Activated CD4-positive, alpha-beta T cell treated with anti-CD3 and anti-CD28 coated beads for 36 hours (primary cell): ENCODE results near the gene MAF. TPM values are rescaled to one million over a fixed set of nuclear protein-coding genes. Genes with fewer than 3 reads are reported as not detected.

ENCODE experiments used
- ATAC-seq: fragments of 200-7000 bp; cut with Tn5 transposase; one replicate; pipeline ENCODE4 v1.10.0; 2021; ENCODE audit warnings: mild to moderate bottlenecking, moderate library complexity
- CTCF ChIA-PET: fragments of 350-600 bp; sonication (Branson Sonifier 250); formaldehyde crosslinking; loops from one replicate; lab custom pipeline; 2021; ENCODE audit warnings: antibody characterized with exemption; lab: Charles Lee
- POLR2A ChIA-PET: fragments of 350-600 bp; sonication (Branson Sonifier 250); formaldehyde crosslinking; loops from one replicate; lab custom pipeline; 2021; ENCODE audit warnings: antibody characterized with exemption, inconsistent platforms; lab: Charles Lee
- DNase-seq: peaks from one replicate; pipeline ENCODE4 v3.0.0-alpha.2; 2020
- H3K27ac Mint-ChIP-seq: one replicate; pipeline ENCODE4 v1.8.0; 2021; ENCODE audit warnings: mixed read lengths
- H3K27me3 Mint-ChIP-seq: one replicate; pipeline ENCODE4 v1.8.0; 2021; ENCODE audit warnings: mixed read lengths
- H3K36me3 Mint-ChIP-seq: one replicate; pipeline ENCODE4 v1.8.0; 2021; ENCODE audit warnings: low read depth, mixed read lengths
- H3K4me1 Mint-ChIP-seq: one replicate; pipeline ENCODE4 v1.8.0; 2021; ENCODE audit warnings: mixed read lengths
- H3K4me3 Mint-ChIP-seq: one replicate; pipeline ENCODE4 v1.8.0; 2021; ENCODE audit warnings: mild to moderate bottlenecking, moderate library complexity, mixed read lengths
- H3K9me3 Mint-ChIP-seq: one replicate; pipeline ENCODE4 v1.8.0; 2021; ENCODE audit warnings: low read depth, mixed read lengths
- intact Hi-C, 2 experiments: fragments of 100-400 bp; cut with DNase I in 1 of 2; cut with micrococcal nuclease in 1 of 2; formaldehyde crosslinking; loops; one replicate each; pipeline versions ENCODE4 v1.14.2 to v1.15.1; 2022 to 2024; cut with DNase I, micrococcal nuclease
- total RNA-seq, 2 experiments: library from RNA; stranded (reverse); gene quantifications; one replicate each; pipeline ENCODE4 v1.2.3, GENCODE V29; 2021

The MAF gene
- total RNA-seq, 2 experiments from 2014 or later = 66.9 to 71.4 TPM

DNA sequence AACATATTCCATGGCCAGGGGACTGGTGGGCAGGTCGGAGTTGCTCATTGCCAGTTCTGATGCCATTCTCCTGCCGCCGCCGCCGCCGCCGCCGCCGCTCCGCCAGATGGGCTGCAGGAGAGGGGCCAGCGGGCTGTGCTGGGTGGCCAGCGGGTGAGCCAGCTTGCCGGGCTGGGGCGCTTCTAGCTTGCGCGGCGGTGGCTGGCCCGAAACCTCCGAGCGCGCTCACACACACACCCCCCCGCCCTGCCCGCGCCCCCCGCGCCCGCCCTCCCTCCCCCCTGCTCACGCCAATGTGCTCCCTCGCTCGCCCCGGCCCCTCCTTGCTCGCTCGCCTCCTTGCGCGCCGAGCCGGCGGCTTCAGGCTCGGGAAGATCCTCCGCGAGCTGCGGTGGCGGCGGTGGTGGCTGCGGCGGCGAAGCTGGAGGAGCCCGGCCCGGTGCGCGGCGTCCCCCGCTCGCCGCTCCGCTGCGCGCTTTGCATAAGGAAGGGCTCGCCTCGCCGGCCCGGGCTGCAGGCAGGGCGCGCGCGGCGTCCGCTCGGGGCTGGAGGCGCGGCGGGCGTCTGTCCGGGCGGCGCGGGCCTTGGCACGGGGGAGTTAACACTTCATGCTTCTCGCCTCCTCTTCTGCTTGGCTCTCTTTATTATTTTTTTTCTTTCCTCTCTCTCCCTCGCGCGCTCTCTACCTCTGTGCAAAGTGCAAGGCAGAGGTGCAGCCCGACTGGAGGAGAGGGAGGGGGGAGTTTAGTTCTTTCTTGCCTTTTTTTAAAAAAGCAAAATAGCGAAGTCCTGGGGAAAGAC lies 500 bp downstream of the MAF start:
- H3K36me3 Mint-ChIP-seq = peaks cover 34% of the 10 kb centered on the region
- ATAC-seq (peak; percentile 33), DNase-seq (peak; percentile 62)
- CTCF ChIA-PET = interaction anchor here (0.8 to 2.7 kb wide), 4 partner anchors 10 to 427 kb away, joined by 3 to 14 read pairs (median 5); no protein-coding TSS in a partner anchor
- peak overlapping the region; percentile 84 for H3K4me3 Mint-ChIP-seq
- peak overlapping the region; percentile 89 for H3K27ac Mint-ChIP-seq
- H3K9me3 Mint-ChIP-seq = no peaks in the 10 kb centered on the region
- intact Hi-C loops = loop anchor here (1.0 to 10.0 kb wide), 20 partner anchors 170 to 1847 kb away; no protein-coding TSS in a partner anchor
- H3K4me1 Mint-ChIP-seq = peaks cover 32% of the 10 kb centered on the region
- POLR2A ChIA-PET = interaction anchor here (0.5 to 2.1 kb wide), 6 partner anchors 284 to 826 kb away, joined by 3 to 8 read pairs (median 4); no protein-coding TSS in a partner anchor
- H3K27me3 Mint-ChIP-seq = peaks cover 22% of the 10 kb centered on the region

GRCh38 chr16:79599256-79599836 lies 1.2 kb downstream of the MAF start:
- POLR2A ChIA-PET = interaction anchor here (0.8 kb wide), 1 partner anchor 706 kb away, joined by 4 read pairs; no protein-coding TSS in a partner anchor
- DNase-seq (peak; percentile 49), ATAC-seq (no peak)
- CTCF ChIA-PET = interaction anchor here (0.6 to 0.8 kb wide), 3 partner anchors 14 to 703 kb away, joined by 3 to 6 read pairs (median 4); no protein-coding TSS in a partner anchor
- H3K4me3 Mint-ChIP-seq = peak overlapping the region; percentile 82
- H3K27me3 Mint-ChIP-seq = peaks cover 23% of the 10 kb centered on the region
- peaks cover 35% of the 10 kb centered on the region for H3K4me1 Mint-ChIP-seq
- H3K27ac Mint-ChIP-seq = peak overlapping the region; percentile 89
- intact Hi-C loops = no loop called here
- H3K9me3 Mint-ChIP-seq = no peaks in the 10 kb centered on the region
- H3K36me3 Mint-ChIP-seq = peaks cover 39% of the 10 kb centered on the region

GRCh38 chr16:79598348-79599181 lies 2.0 kb downstream of the MAF start:
- no peaks in the 10 kb centered on the region for H3K9me3 Mint-ChIP-seq
- intact Hi-C loops = loop anchor here in 1 of 2 experiments (1.0 kb wide), 2 partner anchors 246 to 698 kb away; no protein-coding TSS in a partner anchor
- peak overlapping the region; percentile 74 for H3K4me3 Mint-ChIP-seq
- peaks cover 39% of the 10 kb centered on the region for H3K36me3 Mint-ChIP-seq
- POLR2A ChIA-PET = interaction anchor here (0.5 to 1.0 kb wide), 4 partner anchors 11 to 1952 kb away, joined by 3 to 7 read pairs (median 4); no protein-coding TSS in a partner anchor
- peaks cover 32% of the 10 kb centered on the region for H3K4me1 Mint-ChIP-seq
- DNase-seq (peak; percentile 66), ATAC-seq (peak; percentile 5)
- peak overlapping the region; percentile 84 for H3K27ac Mint-ChIP-seq
- CTCF ChIA-PET = interaction anchor here (0.6 to 0.8 kb wide), 2 partner anchors 15 to 702 kb away, joined by 4 to 6 read pairs; no protein-coding TSS in a partner anchor
- peaks cover 21% of the 10 kb centered on the region for H3K27me3 Mint-ChIP-seq

DNA sequence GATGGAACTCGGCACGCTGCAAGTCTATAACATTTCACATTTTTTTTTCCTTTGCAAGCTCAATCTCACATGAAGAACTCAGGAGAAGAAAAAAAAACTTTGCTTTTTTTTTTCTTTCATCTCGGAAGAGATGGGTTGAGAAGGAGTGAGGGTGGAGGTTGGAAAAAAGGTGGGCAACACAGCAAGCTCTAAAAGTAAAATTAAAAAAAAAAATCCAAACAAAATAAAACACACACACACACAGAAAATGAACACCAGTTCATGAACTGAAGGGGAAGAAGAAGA lies 2.5 kb downstream of the MAF start:
- intact Hi-C loops = loop anchor here in 1 of 2 experiments (1.0 kb wide), 2 partner anchors 246 to 698 kb away; no protein-coding TSS in a partner anchor
- H3K4me1 Mint-ChIP-seq = peaks cover 32% of the 10 kb centered on the region

GRCh38 chr16:79597277-79598062 lies 3.1 kb downstream of the MAF start:
- ChIA-PET POLR2A (interaction anchor here (0.7 kb wide), 1 partner anchor 328 kb away, joined by 4 read pairs; no protein-coding TSS in a partner anchor), CTCF (no interaction called here)
- intact Hi-C loops = loop anchor here in 1 of 2 experiments (1.0 kb wide), 2 partner anchors 247 to 697 kb away; no protein-coding TSS in a partner anchor
- H3K36me3 Mint-ChIP-seq = peaks cover 39% of the 10 kb centered on the region
- ATAC-seq (no peak), DNase-seq (no peak)
- peak overlapping the region; percentile 84 for H3K27ac Mint-ChIP-seq
- peak overlapping the region; percentile 74 for H3K4me3 Mint-ChIP-seq
- peaks cover 28% of the 10 kb centered on the region for H3K4me1 Mint-ChIP-seq
- H3K9me3 Mint-ChIP-seq = no peaks in the 10 kb centered on the region
- H3K27me3 Mint-ChIP-seq = peaks cover 17% of the 10 kb centered on the region

More for the DNA sequence above, 2.5 kb downstream of the MAF start:
- Mint-ChIP-seq H3K36me3 (peaks cover 39% of the 10 kb centered on the region), H3K9me3 (no peaks in the 10 kb centered on the region), H3K27ac (peak overlapping the region; percentile 84), H3K4me3 (peak overlapping the region; percentile 74), H3K27me3 (peaks cover 21% of the 10 kb centered on the region)
- CTCF ChIA-PET = no interaction called here
- DNase-seq (no peak), ATAC-seq (no peak)
- POLR2A ChIA-PET = interaction anchor here (0.5 to 1.0 kb wide), 3 partner anchors 11 to 329 kb away, joined by 4 to 7 read pairs (median 4); no protein-coding TSS in a partner anchor

DNA sequence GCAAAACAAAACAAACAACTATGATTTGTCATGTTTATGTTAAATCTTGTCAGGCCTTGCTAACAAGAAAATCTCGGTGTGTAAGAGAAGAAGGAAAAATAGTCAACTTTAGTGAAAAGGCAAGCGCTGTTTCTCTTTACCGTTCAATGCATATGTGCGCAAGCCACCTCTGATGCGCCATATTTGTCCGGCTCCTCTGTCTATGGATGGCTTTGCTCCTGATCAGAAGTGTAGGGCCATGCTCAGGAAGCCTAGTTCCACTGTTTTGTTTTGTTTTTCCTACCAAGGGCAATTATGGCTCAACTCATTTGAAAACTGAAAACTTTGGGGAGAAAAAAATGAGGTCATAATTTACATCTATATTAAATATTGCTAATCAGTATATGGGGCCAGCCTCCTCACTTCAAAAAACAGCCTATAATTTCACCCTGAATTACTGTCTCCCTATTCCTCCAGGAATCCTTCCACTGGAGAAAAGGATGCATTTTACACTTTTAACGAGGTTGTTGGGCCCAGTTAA lies 4.5 kb downstream of the MAF start:
- H3K27me3 Mint-ChIP-seq = peaks cover 15% of the 10 kb centered on the region
- no peak for DNase-seq
- CTCF ChIA-PET = no interaction called here
- peaks cover 39% of the 10 kb centered on the region for H3K36me3 Mint-ChIP-seq
- H3K9me3 Mint-ChIP-seq = no peaks in the 10 kb centered on the region
- intact Hi-C loops = loop anchor here in 1 of 2 experiments (1.0 kb wide), 1 partner anchor 280 kb away; no protein-coding TSS in a partner anchor
- POLR2A ChIA-PET = no interaction called here
- peak overlapping the region; percentile 85 for H3K27ac Mint-ChIP-seq
- peak overlapping the region; percentile 74 for H3K4me3 Mint-ChIP-seq
- ATAC-seq = no peak
- peaks cover 21% of the 10 kb centered on the region for H3K4me1 Mint-ChIP-seq

DNA sequence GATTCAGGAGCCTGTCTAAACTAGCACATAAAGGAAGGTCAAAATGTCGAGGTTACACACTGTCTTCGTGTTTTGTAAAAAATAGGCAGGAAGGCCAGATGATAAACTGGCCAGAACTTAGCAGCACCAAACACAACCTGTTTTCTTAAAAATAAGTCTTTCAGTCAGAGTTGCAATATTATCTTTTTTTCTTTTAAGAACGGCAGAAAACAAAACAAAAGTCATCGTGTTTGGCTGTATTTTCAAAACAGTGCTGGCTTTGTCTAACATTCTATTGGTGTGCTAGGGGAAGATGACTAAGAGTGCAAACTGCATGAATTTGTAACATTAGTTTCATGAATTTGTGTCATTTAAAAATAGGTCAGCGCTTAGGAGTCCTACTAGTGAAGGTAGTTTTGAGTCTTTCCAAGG lies 5.3 kb downstream of the MAF start:
- no peak for DNase-seq
- Mint-ChIP-seq H3K9me3 (no peaks in the 10 kb centered on the region), H3K27ac (peak overlapping the region; percentile 85), H3K4me1 (peaks cover 21% of the 10 kb centered on the region), H3K36me3 (peaks cover 39% of the 10 kb centered on the region), H3K27me3 (peaks cover 18% of the 10 kb centered on the region), H3K4me3 (peak overlapping the region; percentile 74)
- POLR2A ChIA-PET = no interaction called here
- CTCF ChIA-PET = interaction anchor here (0.6 to 0.7 kb wide), 2 partner anchors 115 to 505 kb away, joined by 3 read pairs; no protein-coding TSS in a partner anchor
- peak; percentile 22 for ATAC-seq
- intact Hi-C loops = loop anchor here in 1 of 2 experiments (1.0 kb wide), 1 partner anchor 279 kb away; no protein-coding TSS in a partner anchor

DNA sequence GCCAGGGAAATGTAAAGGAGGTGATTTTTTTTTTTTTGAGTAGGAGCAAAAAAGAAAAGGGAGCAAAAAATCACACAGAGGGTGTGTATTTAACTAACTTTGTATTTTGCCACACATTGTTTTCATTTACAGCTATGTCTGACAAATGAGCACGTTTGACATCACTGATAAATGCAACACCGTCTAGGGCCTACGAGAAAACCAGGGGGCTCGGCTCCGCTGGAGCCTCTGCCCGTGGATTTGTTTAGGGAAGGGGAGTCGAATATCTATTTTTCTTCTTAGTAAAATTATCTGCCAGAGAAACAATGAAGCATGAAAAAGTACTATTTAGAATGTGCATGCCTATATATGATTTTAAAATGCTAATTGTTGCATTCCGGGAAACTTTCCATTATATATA lies 6.8 kb downstream of the MAF start:
- CTCF ChIA-PET = no interaction called here
- Mint-ChIP-seq H3K9me3 (no peaks in the 10 kb centered on the region), H3K36me3 (peaks cover 34% of the 10 kb centered on the region), H3K4me3 (peak overlapping the region; percentile 45), H3K4me1 (peaks cover 28% of the 10 kb centered on the region), H3K27ac (peak overlapping the region; percentile 26), H3K27me3 (peaks cover 26% of the 10 kb centered on the region)
- DNase-seq (no peak), ATAC-seq (no peak)
- POLR2A ChIA-PET = no interaction called here
- intact Hi-C loops = no loop called here

DNA sequence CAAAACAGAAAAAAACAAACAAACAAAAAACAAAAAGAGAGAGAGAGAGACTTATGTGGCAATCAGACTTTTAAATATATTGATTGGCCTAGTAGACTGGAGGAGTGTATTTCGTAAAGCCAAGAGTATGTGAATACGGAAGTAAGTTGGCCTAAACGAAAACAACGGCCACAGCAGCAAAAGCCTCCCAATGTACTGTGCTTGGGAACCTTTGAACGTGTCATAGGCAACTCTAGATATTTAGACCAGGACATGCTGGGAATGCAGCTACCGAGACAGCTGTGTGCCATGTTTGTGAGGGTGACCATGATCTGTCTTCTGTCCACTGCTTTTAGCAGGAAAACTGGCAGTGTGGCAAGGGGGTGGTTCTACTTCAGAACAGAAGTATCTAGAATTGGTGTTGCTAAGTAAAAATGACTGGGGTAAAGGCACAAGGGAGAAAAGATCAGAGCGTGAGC lies 7.4 kb downstream of the MAF start:
- intact Hi-C loops = no loop called here
- DNase-seq = no peak
- POLR2A ChIA-PET = no interaction called here
- Mint-ChIP-seq H3K4me1 (peaks cover 25% of the 10 kb centered on the region), H3K27me3 (peaks cover 20% of the 10 kb centered on the region), H3K9me3 (no peaks in the 10 kb centered on the region), H3K27ac (peak overlapping the region; percentile 28), H3K4me3 (peak overlapping the region; percentile 45), H3K36me3 (peaks cover 28% of the 10 kb centered on the region)
- no peak for ATAC-seq
- CTCF ChIA-PET = interaction anchor here (0.7 to 1.0 kb wide), 2 partner anchors 65 to 1686 kb away, joined by 3 read pairs; no protein-coding TSS in a partner anchor
